Measurements from ENCODE around the gene MCF2.

GRCh38 chrX:139702658-139703057 is 5.3 kb downstream of the MCF2 start:
- TF ChIP-seq CTCF (IDR thresholded peaks at IDR 0.05) (no peak), POLR2A (IDR thresholded peaks at IDR 0.05) (no peak)
